GM21737 (cell line): Measurements from ENCODE around the gene NEAT1.
A peak's percentile ranks its signal among the peaks of the same experiment; 100 is the strongest.

Experiments used
- ATAC-seq: cut with Tn5 transposase; IDR thresholded peaks from one replicate; pipeline ENCODE4 v1.9.1; 2021; ENCODE audit warnings: mild to moderate bottlenecking, moderate library complexity; ENCODE audit not compliant: unreplicated experiment

The NEAT1 gene

GRCh38 chr11:65421794-65422632, 585 bp upstream of the NEAT1 start:
- peak; percentile 25 for ATAC-seq

GRCh38 chr11:65423516-65424204, 1.1 kb downstream of the NEAT1 start:
- ATAC-seq, result no peak

GRCh38 chr11:65424205-65425104, 1.9 kb downstream of the NEAT1 start:
- no peak for ATAC-seq

- no peak for ATAC-seq
Observed at GRCh38 chr11:65425105-65425970, 2.7 kb downstream of the NEAT1 start.

- ATAC-seq, result no peak
Observed at GRCh38 chr11:65425971-65426838, 3.6 kb downstream of the NEAT1 start.

GRCh38 chr11:65426839-65427690, 4.5 kb downstream of the NEAT1 start:
- ATAC-seq, result no peak

GRCh38 chr11:65427691-65428577, 5.3 kb downstream of the NEAT1 start:
- ATAC-seq, result no peak

- ATAC-seq, result no peak
Observed at GRCh38 chr11:65428578-65429067, 6.0 kb downstream of the NEAT1 start.

- ATAC-seq, result no peak
Observed at GRCh38 chr11:65429068-65429681, 6.6 kb downstream of the NEAT1 start.

GRCh38 chr11:65429724-65430405, 7.3 kb downstream of the NEAT1 start:
- no peak for ATAC-seq

GRCh38 chr11:65430406-65431217, 8.0 kb downstream of the NEAT1 start:
- ATAC-seq, result no peak

- no peak for ATAC-seq
Observed at GRCh38 chr11:65431451-65432099, 9.0 kb downstream of the NEAT1 start.

GRCh38 chr11:65432100-65432650, 9.6 kb downstream of the NEAT1 start:
- no peak for ATAC-seq

- ATAC-seq, result no peak
Observed at GRCh38 chr11:65432686-65433582, 10.3 kb downstream of the NEAT1 start.
